H9 (cell line): ENCODE results near the gene BCAS1. TPM values are rescaled to one million over a fixed set of nuclear protein-coding genes. Genes with fewer than 3 reads are reported as not detected.

Experiments used
- DNase-seq: peaks from one replicate; pipeline ENCODE4 v3.0.0-alpha.2; 2017
- H2AFZ ChIP-seq: one replicate; pipeline ENCODE4 v1.6.1; 2013; ENCODE audit warnings: mild to moderate bottlenecking, low read length, control low read depth, moderate library complexity
- H2AK5ac ChIP-seq: 2 replicates; pipeline ENCODE4 v1.6.1; 2013; ENCODE audit warnings: low read length, control low read depth, mixed read lengths; ENCODE audit not compliant: insufficient read length
- H2BK120ac ChIP-seq: one replicate; pipeline ENCODE4 v1.6.1; 2013; ENCODE audit warnings: low read depth, mild to moderate bottlenecking, low read length, control low read depth, inconsistent platforms; ENCODE audit not compliant: poor library complexity, severe bottlenecking
- H2BK12ac ChIP-seq: 2 replicates; pipeline ENCODE4 v1.6.1; 2013; ENCODE audit warnings: low read length, control low read depth, mixed read lengths, low read depth; ENCODE audit not compliant: insufficient read length
- H2BK15ac ChIP-seq: 2 replicates; pipeline ENCODE4 v1.6.1; 2013; ENCODE audit warnings: low read depth, low read length, control low read depth
- H2BK20ac ChIP-seq: one replicate; pipeline ENCODE4 v1.6.1; 2013; ENCODE audit warnings: low read depth, mild to moderate bottlenecking, low read length, control low read depth, inconsistent platforms; ENCODE audit not compliant: poor library complexity, severe bottlenecking
- H2BK5ac ChIP-seq: 2 replicates; pipeline ENCODE4 v1.6.1; 2013; ENCODE audit warnings: low read length, control low read depth, mixed read lengths; ENCODE audit not compliant: insufficient read length
- H3K14ac ChIP-seq: 2 replicates; pipeline ENCODE4 v1.6.1; 2013; ENCODE audit warnings: low read length, control low read depth; ENCODE audit not compliant: insufficient read depth
- H3K18ac ChIP-seq: 2 replicates; pipeline ENCODE4 v1.6.1; 2013; ENCODE audit warnings: low read depth, mild to moderate bottlenecking, mixed read lengths, low read length, control low read depth; ENCODE audit not compliant: insufficient read length
- H3K23ac ChIP-seq: 2 replicates; pipeline ENCODE4 v1.6.1; 2013; ENCODE audit warnings: low read length, control low read depth, mixed read lengths, low read depth; ENCODE audit not compliant: insufficient read length
- H3K23me2 ChIP-seq: 2 replicates; pipeline ENCODE4 v1.6.1; 2013; ENCODE audit warnings: low read depth, mild to moderate bottlenecking, mixed read lengths, low read length, control low read depth; ENCODE audit not compliant: insufficient read length, poor library complexity, severe bottlenecking
- H3K27ac ChIP-seq: 2 replicates; pipeline ENCODE4 v1.5.1; 2013; ENCODE audit warnings: low read length, control low read depth, mixed read lengths, low read depth; ENCODE audit not compliant: insufficient read length
- H3K27me3 ChIP-seq: 2 replicates; pipeline ENCODE4 v1.6.1; 2013; ENCODE audit warnings: low read length, control low read depth, inconsistent platforms; ENCODE audit not compliant: insufficient read depth
- H3K4ac ChIP-seq: 2 replicates; pipeline ENCODE4 v1.6.1; 2013; ENCODE audit warnings: low read depth, mild to moderate bottlenecking, control low read depth, inconsistent platforms, low read length, moderate library complexity
- H3K4me1 ChIP-seq: 2 replicates; pipeline ENCODE4 v1.6.1; 2013; ENCODE audit warnings: low read length, control low read depth, inconsistent platforms; ENCODE audit not compliant: insufficient read depth
- H3K4me2 ChIP-seq: 2 replicates; pipeline ENCODE4 v1.6.1; 2013; ENCODE audit warnings: low read length, control low read depth, mixed read lengths; ENCODE audit not compliant: insufficient read length, insufficient read depth
- H3K56ac ChIP-seq: 2 replicates; pipeline ENCODE4 v1.6.1; 2013; ENCODE audit warnings: low read depth, mild to moderate bottlenecking, mixed read lengths, low read length, control low read depth; ENCODE audit not compliant: insufficient read length
- H3K79me1 ChIP-seq: 2 replicates; pipeline ENCODE4 v1.6.1; 2013; ENCODE audit warnings: low read depth, mild to moderate bottlenecking, moderate library complexity, low read length, control low read depth, inconsistent platforms; ENCODE audit not compliant: insufficient read depth, poor library complexity, severe bottlenecking
- H3K79me2 ChIP-seq: 2 replicates; pipeline ENCODE4 v1.6.1; 2013; ENCODE audit warnings: low read length, control low read depth, inconsistent platforms; ENCODE audit not compliant: insufficient read depth
- H3K9ac ChIP-seq: 2 replicates; pipeline ENCODE4 v1.6.1; 2013; ENCODE audit warnings: low read length, control low read depth, mixed read lengths; ENCODE audit not compliant: insufficient read length; ENCODE audit errors: extremely low read depth
- H3K9me3 ChIP-seq: one replicate; pipeline ENCODE4 v1.6.1; 2013; ENCODE audit warnings: low read depth, low read length, inconsistent platforms; ENCODE audit not compliant: control insufficient read depth
- H3T11ph ChIP-seq: one replicate; pipeline ENCODE4 v1.6.1; 2013; ENCODE audit warnings: mild to moderate bottlenecking, low read length, control low read depth, inconsistent platforms
- H4K20me1 ChIP-seq: one replicate; pipeline ENCODE4 v1.6.1; 2013; ENCODE audit not compliant: control insufficient read depth, insufficient read length, insufficient read depth
- H4K5ac ChIP-seq: 2 replicates; pipeline ENCODE4 v1.6.1; 2013; ENCODE audit warnings: low read depth, mild to moderate bottlenecking, mixed read lengths, low read length, control low read depth; ENCODE audit not compliant: insufficient read length
- H4K8ac ChIP-seq: replicated peaks from 2 replicates; pipeline ENCODE4 v1.6.1; 2013; ENCODE audit warnings: low read length, control low read depth, mixed read lengths, low read depth; ENCODE audit not compliant: insufficient read length
- H4K91ac ChIP-seq: 2 replicates; pipeline ENCODE4 v1.6.1; 2013; ENCODE audit warnings: low read depth, mild to moderate bottlenecking, moderate library complexity, mixed read lengths, low read length, control low read depth; ENCODE audit not compliant: insufficient read length
- H3K27ac Mint-ChIP-seq, 3 experiments: 2 replicates in 2 of 3; 3 replicates in 1 of 3; pipeline ENCODE4 v1.8.0; 2020 to 2021; ENCODE audit warnings: mixed read lengths in 3 of 3, mild to moderate bottlenecking in 1 of 3, moderate library complexity in 1 of 3
- H3K27me3 Mint-ChIP-seq: 2 replicates; pipeline ENCODE4 v1.8.0; 2021; ENCODE audit warnings: low read depth, mild to moderate bottlenecking, moderate library complexity, mixed read lengths
- H3K36me3 Mint-ChIP-seq, 3 experiments: 2 replicates in 2 of 3; 3 replicates in 1 of 3; pipeline ENCODE4 v1.8.0; 2020 to 2021; ENCODE audit warnings: low read depth in 3 of 3, mixed read lengths in 3 of 3; ENCODE audit not compliant: insufficient read depth in 1 of 3
- H3K4me1 Mint-ChIP-seq, 2 experiments: 2 replicates each; pipeline ENCODE4 v1.8.0; 2020; ENCODE audit warnings: mixed read lengths in 2 of 2
- H3K4me3 Mint-ChIP-seq, 2 experiments: 2 replicates in 1 of 2; 3 replicates in 1 of 2; pipeline ENCODE4 v1.8.0; 2020 to 2021; ENCODE audit warnings: mild to moderate bottlenecking in 2 of 2, mixed read lengths in 2 of 2, moderate library complexity in 1 of 2
- H3K9me3 Mint-ChIP-seq, 2 experiments: 2 replicates in 1 of 2; 3 replicates in 1 of 2; pipeline ENCODE4 v1.8.0; 2020; ENCODE audit warnings: mild to moderate bottlenecking in 2 of 2, mixed read lengths in 2 of 2, moderate library complexity in 1 of 2
- CTCF ChIP-seq: fragments of 200-600 bp; sonication (generic); conservative IDR thresholded peaks from 3 replicates; pipeline ENCODE4 v1.8.0; 2021; ENCODE audit warnings: antibody characterized with exemption, mild to moderate bottlenecking
- WGBS: extraction: QIAGEN DNeasy Blood & Tissue Kit; methylation state at CpG from one replicate; pipeline ENCODE4 v1.1.7; 2013; ENCODE audit warnings: missing lambda C conversion rate, low lambda C conversion rate, mixed read lengths; ENCODE audit not compliant: insufficient read length; ENCODE audit errors: extremely low coverage; 5-methylcytosine and 5-hydroxymethylcytosine counted together
- total RNA-seq: library from RNA; stranded (reverse); gene quantifications from 2 replicates; pipeline ENCODE4 v1.2.1, GENCODE V29; 2021

Gene BCAS1
- total RNA-seq, 1 experiment from 2014 or later = 0.15 TPM

GRCh38 chr20:54107600-54108325 is 37.4 kb upstream of the BCAS1 start:
- H3T11ph ChIP-seq = no peak overlapping the region
- H3K23ac ChIP-seq = no peak overlapping the region
- no peak overlapping the region for H3K27ac Mint-ChIP-seq
- no peaks in the 10 kb centered on the region for H4K20me1 ChIP-seq
- H3K4ac ChIP-seq = no peak overlapping the region
- peaks cover 3 to 5% of the 10 kb centered on the region in 2 experiments; a peak in 2 of 4 replicates for H3K4me1 Mint-ChIP-seq
- H3K4me2 ChIP-seq = no peak overlapping the region
- H3K9me3 Mint-ChIP-seq = no peaks in the 10 kb centered on the region
- no peak overlapping the region for H2AFZ ChIP-seq
- H2AK5ac ChIP-seq = no peak overlapping the region
- no peaks in the 10 kb centered on the region for H3K23me2 ChIP-seq
- no peak overlapping the region for H3K9ac ChIP-seq
- no peaks in the 10 kb centered on the region for H3K79me1 ChIP-seq
- no peak overlapping the region for H2BK15ac ChIP-seq
- no peak overlapping the region for H4K8ac ChIP-seq
- H3K27me3 ChIP-seq = no peaks in the 10 kb centered on the region
- no peaks in the 10 kb centered on the region; the same call in 1 of the 2 replicates for H3K27me3 Mint-ChIP-seq
- no peaks in the 10 kb centered on the region; the same call in 1 of the 2 replicates for H3K4me1 ChIP-seq
- H4K5ac ChIP-seq = no peak overlapping the region
- TF ChIP-seq CTCF = no peak
- no peak overlapping the region for H3K56ac ChIP-seq
- H2BK12ac ChIP-seq = no peak overlapping the region
- H3K79me2 ChIP-seq = no peaks in the 10 kb centered on the region
- no peak overlapping the region for H3K27ac ChIP-seq
- H4K91ac ChIP-seq = no peak overlapping the region
- H2BK20ac ChIP-seq = no peak overlapping the region
- H3K18ac ChIP-seq = no peak overlapping the region
- no peak for DNase-seq
- no peaks in the 10 kb centered on the region for H3K36me3 Mint-ChIP-seq
- no peak overlapping the region for H3K14ac ChIP-seq
- no peak overlapping the region for H2BK120ac ChIP-seq
- no CpG with 5 or more reads among the region's 7 CpGs for whole genome bisulfite sequencing
- no peak overlapping the region for H2BK5ac ChIP-seq
- no peak overlapping the region for H3K4me3 Mint-ChIP-seq
- H3K9me3 ChIP-seq = no peaks in the 10 kb centered on the region
